GM18508 (cell line): ENCODE data around the gene RNU6-9.

Experiments
- ATAC-seq: cut with Tn5 transposase; IDR thresholded peaks from one replicate; pipeline ENCODE4 v1.9.1; 2021; ENCODE audit warnings: moderate number of reproducible peaks; ENCODE audit not compliant: insufficient read depth, unreplicated experiment

Gene RNU6-9

DNA sequence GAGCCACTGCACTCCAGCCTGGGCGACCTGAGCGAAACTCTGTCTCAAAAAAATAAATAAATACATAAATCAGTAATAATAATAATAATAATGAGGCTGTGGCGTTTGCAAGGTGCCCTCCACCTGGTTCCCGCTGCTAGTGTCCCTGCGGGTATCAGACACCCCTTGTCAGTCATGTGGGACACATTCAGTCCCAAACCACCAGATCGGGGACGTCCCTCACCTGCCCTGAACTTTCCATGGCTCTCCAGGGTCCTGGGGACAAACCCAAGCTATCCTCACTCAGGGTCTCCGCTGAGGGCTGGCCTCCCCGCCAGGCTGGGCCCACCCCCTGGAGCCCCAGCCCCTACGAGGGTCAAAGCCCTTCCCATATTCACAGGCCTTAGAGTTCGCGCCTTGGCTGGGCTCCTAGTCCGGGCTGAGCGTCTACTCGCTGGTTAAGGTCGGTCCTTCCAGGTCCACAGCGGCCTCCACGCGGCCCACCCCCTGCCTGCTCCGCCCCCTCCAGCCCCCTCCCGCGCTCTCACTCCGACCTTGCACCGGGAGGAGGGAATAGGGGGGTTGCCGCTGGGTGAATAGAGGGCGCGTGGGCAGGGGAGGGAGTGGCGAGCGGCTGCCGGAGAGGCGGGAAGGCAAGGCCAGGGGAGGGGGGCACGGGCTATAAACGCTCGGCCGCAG, 23.5 kb downstream of the RNU6-9 start:
- no peak for ATAC-seq

DNA sequence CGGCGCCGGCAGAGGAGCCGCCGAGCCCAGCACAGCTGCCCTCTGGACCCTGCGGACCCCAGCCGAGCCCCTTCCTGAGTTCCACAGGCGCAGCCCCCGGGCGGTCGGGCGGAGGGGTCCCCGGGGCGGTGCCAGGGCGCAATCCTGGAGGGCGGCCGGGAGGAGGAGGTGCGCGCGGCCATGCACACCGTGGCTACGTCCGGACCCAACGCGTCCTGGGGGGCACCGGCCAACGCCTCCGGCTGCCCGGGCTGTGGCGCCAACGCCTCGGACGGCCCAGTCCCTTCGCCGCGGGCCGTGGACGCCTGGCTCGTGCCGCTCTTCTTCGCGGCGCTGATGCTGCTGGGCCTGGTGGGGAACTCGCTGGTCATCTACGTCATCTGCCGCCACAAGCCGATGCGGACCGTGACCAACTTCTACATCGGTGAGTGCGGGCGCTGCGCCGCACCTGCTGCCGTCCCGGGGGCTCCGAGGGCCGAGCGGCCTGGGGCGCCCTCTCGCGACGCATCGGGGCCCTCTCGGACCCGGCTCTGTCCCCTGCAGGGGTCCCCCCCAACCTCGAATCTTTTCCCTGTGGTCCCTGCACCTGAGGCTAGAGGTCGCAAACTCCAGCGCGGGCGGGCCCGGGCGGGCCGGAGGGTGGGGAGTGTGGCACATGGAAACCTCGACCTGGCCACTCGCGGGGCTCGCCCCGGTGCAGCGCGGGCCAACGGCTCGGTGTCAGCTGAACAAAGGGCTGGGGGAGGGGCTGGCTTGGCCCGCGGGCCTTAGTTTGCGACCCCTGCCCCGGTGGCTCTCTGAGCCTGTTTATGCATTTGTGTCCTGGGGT, 24.3 kb downstream of the RNU6-9 start, which contains the start of gene KISS1R:
Gene KISS1R (plus strand): TSS at position 11 of the 829 bp plus-strand sequence. CDS start 170 bp downstream, at position 181.
- no peak for ATAC-seq

DNA sequence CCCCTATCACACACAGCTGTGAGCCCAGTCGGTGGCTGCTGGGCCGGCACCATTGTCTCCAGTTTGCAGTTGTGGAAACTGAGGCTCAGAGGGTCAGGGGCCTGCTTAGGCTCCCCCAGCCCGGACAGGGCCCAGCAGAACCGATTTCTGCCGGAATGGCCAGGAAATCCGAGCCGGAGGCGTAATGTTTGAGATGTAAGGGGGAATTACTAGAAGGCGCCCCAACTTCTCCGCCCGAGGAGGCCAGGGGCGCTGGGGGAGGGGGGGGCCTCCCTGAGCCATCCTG, 24.8 kb downstream of the RNU6-9 start:
- ATAC-seq, result no peak

DNA sequence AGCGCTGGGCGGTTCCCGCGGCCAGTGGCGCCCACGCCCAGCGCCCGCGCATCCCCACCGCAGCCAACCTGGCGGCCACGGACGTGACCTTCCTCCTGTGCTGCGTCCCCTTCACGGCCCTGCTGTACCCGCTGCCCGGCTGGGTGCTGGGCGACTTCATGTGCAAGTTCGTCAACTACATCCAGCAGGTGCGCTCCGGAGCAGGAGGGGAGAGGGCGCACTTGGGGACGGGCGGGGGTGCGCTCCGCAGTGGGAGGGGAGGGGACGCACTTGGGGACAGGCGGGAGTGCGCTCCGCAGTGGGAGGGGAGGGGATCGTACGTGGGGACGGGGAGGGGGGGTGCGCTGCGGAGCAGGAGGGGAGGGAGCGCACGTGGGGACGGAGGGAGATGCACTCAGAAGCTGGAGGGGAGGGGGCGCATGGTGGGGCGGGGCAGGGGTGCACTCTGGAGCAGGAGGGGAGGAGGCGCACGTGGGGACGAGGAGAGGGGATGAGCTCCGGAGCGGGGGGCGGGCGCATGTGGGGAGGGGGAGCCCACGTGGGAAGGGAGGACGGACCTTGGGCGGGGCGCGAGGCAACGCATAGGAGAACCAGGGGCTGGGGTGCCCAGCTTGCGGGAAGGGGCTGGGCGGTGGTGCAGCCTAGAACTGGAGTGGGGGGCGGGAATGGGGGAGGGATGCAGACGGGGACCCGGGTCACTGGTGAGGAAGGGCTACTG, 25.4 kb downstream of the RNU6-9 start:
- ATAC-seq, result no peak

DNA sequence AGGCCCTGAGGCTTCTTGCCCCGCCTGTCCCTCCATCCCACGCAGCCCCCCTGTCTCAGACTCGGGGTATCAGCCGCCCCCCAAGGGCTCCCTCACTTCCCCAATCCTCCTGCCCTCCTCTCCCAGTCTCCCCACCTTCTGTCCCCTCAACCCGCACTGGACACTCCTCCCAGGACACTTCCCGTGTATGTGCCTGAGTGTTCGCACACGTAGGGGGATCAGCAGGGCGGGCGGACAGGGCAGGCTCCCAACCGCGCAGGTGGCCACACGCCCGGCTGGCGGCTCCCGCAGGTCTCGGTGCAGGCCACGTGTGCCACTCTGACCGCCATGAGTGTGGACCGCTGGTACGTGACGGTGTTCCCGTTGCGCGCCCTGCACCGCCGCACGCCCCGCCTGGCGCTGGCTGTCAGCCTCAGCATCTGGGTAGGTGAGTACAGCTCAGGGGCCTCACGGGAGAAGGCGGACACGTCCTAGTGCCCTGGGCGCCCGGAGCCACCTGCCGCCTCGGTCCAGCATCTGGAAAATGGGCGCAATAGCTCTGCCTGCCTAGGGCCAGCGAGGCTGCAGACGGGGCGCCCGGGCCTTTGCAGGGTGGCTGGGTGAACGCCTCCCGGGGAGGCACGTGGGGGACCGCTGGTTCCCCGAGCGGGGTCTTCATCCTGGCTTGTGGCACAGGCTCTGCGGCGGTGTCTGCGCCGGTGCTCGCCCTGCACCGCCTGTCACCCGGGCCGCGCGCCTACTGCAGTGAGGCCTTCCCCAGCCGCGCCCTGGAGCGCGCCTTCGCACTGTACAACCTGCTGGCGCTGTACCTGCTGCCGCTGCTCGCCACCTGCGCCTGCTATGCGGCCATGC, 26.1 kb downstream of the RNU6-9 start:
- ATAC-seq, result no peak

DNA sequence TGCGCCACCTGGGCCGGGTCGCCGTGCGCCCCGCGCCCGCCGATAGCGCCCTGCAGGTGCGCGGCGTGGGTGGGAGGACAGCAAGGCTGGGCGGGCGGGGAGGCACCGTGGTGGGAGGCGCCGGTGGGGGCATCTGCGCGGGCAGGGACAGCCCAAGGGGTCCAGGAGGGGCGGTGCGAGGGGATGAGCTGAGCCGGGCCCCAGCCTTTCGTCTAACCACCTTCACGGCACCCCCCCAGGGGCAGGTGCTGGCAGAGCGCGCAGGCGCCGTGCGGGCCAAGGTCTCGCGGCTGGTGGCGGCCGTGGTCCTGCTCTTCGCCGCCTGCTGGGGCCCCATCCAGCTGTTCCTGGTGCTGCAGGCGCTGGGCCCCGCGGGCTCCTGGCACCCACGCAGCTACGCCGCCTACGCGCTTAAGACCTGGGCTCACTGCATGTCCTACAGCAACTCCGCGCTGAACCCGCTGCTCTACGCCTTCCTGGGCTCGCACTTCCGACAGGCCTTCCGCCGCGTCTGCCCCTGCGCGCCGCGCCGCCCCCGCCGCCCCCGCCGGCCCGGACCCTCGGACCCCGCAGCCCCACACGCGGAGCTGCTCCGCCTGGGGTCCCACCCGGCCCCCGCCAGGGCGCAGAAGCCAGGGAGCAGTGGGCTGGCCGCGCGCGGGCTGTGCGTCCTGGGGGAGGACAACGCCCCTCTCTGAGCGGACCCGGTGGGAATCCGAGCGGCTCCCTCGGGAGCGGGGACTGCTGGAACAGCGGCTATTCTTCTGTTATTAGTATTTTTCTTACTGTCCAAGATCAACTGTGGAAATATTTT, 27.0 kb downstream of the RNU6-9 start:
- ATAC-seq, result no peak

DNA sequence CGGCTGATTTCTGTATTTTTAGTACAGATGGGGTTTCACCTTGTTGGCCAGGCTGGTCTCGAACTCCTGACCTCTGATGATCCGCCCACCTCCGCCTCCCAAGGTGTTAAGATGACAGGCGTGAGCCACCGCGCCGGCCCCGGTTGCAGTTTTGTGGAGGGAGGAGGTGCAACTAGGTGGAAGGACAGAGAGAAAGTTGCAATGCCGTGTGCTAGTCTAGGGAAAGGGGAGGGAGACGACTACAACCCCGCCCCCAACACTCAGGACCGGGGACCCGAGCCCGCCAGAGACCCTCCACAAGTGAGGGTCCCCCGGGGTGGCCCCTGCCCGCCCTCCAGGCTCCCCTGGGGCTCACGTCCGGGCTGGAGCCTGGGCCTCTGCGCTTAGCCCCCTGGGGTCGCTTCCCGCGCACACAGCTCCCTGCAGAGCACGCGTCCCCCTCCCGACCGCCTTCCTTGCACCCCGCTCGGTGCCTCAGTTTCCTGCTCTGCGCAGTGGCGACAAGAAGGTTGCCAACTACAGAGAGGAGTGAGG, 31.3 kb downstream of the RNU6-9 start:
- ATAC-seq, result no peak

DNA sequence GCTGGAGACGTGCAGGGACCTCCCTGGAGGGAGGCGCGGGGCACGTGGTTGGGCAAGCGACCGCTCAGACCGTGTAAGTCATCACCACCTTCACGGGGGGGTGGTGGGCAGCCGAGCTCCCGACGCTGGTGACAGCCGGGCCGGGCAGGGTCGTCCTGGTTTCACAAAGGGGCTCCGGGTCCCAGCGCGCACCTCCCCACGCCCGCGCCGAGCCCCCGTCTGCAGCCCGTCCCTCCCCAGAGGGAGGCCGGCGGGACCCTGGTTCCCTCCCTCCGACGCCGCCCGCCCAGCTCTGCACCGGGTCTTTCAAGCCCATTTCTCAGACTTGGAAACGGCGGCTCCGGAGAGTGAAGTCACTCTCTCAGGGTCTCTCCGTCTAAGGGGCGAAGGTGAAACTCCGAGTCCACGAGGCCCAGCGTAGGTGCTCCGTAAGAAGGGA, 31.8 kb downstream of the RNU6-9 start:
- peak; percentile 32 for ATAC-seq

DNA sequence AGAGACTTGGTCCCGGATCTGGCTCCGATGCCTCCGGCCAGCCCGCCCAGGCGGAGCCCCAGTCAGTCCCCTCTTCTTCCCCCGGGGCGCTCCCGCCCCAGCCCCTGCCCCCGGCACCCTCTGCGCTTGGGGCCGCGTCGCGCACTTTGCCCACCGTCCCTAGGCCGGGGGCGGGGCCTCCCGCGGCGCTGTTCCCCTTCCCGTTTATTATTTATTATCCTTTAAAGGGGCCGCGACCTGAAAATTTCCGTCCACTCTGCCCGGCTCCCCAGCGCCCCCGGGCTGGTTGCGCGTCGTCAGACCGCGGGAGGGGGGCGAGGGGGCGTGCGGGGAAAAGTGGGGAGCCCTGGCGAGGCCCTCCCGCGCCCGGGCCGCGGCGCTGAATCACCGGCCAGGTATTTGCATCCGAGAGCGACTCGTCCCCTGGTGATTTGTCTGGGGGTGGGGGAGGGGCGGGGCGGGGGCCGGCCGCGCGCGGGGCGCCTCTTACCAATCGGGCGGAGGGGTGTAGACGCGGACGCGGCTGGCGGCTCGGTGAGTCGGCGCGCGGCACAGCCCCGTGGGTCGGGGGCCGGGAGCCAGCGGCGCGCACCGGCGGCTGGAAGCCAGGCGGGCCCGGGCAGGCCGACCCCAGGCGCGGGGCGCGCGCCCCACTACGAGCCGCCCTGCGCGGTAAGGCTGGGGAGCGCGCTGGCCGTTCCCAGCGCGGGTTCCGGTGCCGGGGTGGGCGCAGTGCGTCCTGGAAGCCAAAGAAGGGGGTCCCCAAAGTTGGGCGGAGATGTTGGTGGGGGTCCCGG, 32.4 kb downstream of the RNU6-9 start, which contains the start of gene ARID3A:
Gene ARID3A (plus strand): TSS at position 510 of the 797 bp plus-strand sequence. CDS start 3,494 bp downstream, outside the sequence.
- ATAC-seq, result peak; percentile 12

DNA sequence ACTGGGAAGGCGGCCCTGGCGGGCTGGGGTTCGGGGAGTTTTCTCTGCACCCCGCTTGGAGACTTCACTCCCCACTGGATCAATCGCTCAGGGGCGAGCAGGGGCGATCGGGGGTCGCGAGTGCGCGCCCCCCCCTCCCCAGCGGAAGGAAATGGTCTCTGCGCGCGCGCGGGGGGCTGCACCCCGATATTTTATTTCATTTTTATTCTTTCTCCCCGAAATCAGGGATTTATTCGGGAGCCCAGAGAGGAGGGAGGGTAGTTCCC, 33.0 kb downstream of the RNU6-9 start:
- no peak for ATAC-seq

DNA sequence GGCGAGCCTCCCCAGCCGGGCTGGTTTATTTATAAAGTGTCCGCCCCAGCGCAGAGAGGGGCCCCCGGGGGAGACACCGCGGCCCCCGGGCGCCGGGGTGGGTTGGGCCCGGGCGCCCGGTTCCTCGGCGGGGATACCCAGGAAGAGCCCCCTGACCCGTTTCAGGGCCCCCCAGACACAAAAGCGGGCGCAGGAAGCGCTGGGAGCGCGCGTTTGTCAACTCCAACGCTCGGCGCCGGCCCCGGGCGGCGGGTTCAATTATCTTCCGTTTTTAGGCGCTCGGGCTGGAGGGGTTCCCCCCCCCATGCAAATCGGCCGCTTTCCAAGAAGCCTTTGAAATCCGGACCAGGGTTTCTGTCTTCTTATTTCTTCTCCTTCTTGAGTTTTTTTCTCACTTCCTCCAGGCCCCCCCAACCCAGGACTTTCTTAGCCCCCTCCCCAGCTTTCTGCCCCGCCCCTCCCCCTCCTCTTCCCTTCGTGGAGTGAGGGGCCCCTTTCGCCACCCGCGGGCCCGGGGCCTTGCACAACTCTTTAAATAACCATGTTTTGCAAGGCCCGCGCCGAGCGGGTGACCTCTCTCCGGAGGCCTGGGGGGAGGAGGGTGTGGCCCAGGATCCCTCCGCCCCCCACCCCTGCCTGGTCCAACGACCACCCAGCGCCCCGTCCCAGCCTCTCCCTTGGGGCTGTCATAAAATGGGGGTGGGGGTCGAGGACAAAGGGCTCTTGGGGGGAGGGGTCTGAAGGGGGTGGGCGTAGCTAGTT, 33.5 kb downstream of the RNU6-9 start:
- no peak for ATAC-seq

DNA sequence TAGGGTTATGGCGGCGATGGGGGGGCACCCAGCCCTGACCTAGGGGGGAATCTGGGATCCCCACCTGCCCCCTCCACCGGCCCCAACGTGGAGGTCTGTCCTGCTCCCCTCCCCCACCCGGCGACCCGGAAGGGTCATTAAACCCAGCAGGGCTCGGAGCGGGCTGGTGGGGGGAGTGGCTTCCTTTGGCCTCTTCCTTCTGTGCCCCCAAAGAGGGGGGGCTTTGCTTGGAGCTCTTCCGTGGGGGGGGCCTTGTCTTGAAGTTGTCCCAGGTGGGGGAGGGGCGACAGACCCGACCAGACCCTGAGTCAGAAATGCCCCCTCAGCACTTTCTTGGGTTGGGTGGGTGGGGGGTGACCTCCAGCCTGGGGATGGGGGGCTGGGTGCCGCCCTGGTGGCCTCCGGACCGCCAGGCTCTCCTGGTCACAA, 34.1 kb downstream of the RNU6-9 start:
- no peak for ATAC-seq

DNA sequence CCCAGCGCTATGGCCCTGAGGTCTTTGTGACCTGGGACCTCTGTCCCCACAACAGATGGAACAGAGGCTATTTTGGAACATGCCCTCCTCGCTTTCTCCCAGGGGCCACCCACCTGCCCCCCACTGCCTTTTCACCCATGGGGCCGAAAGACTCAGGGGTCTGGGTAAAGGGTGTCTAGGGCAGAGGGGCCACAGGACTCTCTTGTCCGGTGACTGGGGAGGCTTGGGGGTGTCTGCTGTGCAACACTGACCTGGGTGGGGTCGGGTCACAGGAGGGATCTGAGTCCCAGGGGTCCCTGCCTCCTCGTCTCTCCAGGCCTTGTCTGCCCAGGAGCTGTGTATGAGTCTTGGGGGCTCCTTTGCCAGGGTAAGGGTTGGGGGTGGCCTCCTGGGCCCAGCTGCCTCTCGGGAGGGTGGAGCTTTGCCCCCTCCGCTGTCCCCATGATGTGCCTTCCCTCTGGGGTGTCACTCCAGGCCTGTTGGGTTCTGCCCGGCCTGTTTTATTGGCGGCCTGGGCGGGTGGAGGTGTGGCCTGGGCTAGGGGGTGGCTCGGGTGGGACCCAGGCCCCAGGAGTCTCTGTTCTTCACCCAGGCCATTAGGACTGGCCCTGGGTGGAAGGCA, 34.6 kb downstream of the RNU6-9 start:
- ATAC-seq, result no peak

DNA sequence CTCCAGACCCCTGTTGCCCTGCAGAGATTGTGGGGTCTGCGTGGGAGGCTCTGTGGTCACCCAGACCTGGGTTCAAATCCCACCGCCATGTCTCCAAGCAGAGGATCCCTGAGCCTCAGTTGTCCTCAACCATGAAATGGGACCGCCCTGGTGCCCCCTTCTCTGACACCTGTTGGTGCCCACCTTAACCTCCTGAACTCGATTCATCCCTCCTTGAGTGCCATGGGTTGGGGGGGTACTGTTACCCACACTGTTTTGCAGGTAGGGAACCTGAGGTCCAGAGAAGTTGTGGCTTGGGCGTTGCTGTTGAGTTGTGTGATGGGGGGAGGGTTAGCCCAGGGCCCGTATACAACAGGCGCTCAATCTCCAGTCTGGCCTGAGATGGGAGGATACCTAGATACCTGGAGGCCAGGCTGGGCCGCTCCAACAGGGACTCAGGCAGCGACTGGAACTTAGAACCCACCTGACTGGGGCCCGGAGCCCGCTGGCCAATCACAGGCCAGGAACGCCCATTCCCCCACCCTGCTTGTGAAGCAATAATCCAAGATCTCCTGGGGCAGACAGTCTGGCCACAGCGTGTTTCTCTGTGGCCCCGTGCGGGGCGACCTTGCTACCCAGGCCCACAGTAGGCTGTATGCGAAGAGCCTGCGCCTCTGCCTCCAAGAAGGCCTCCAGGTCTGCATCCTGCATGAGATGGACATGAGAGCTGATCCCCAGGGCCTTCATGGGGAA, 35.4 kb downstream of the RNU6-9 start:
- ATAC-seq, result no peak

DNA sequence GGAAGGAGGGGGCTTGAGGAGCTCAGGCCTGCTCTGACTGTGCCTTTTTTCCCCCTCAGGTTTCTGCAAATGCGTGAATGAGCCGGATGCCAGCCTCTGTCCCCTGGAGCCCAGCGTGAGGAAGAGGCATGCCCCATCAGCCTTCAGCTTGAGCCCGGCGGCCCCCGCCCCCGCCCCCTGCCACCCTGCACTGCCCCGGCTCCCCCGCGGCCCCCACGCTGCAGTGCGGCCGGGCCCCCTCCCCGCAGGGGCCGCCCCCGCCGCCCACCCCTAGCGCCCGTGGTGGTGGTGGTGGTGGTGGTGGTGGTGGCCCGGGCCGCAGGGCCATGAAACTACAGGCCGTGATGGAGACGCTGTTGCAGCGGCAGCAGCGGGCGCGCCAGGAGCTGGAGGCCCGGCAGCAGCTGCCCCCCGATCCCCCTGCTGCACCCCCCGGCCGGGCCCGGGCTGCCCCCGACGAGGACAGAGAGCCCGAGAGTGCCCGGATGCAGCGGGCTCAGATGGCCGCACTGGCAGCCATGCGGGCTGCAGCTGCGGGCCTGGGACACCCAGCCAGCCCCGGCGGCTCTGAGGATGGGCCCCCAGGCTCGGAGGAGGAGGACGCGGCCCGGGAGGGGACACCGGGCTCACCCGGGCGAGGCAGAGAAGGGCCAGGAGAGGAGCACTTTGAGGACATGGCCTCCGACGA, 36.1 kb downstream of the RNU6-9 start:
- no peak for ATAC-seq

DNA sequence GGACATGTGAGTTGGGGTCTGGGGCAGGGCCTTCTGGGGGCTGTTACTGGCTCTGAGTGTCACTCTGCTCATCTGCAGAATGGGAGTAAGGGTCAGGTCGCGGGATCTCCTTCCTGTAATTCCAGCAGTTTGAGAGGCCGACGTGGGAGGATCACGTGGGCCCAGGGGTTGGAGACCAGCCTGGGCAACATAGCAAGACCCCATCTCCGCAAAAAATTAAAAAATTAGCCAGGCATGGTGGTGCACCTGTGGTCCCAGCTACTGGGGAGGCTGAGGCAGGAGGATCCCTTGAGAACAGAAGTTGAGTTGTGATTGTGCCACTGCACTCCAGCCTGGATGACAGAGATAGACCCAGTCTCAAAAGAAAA, 36.6 kb downstream of the RNU6-9 start:
- no peak for ATAC-seq
